GM19463 (cell line): ENCODE results near the gene BTBD9.

Experiments
- ATAC-seq: cut with Tn5 transposase; IDR thresholded peaks from one replicate; pipeline ENCODE4 v1.9.1; 2021; ENCODE audit warnings: mild to moderate bottlenecking, moderate library complexity; ENCODE audit not compliant: unreplicated experiment

Gene BTBD9

GRCh38 chr6:38566295-38567030 lies 73.3 kb downstream of the BTBD9 start:
- ATAC-seq, result no peak

GRCh38 chr6:38564301-38564700 lies 75.4 kb downstream of the BTBD9 start:
- ATAC-seq, result no peak

- no peak for ATAC-seq
Measured at GRCh38 chr6:38555606-38556005, 84.1 kb downstream of the BTBD9 start.

- ATAC-seq, result no peak
Measured at GRCh38 chr6:38554700-38555413, 84.9 kb downstream of the BTBD9 start.

- no peak for ATAC-seq
Measured at GRCh38 chr6:38554014-38554413, 85.7 kb downstream of the BTBD9 start.

GRCh38 chr6:38552121-38552520 lies 87.6 kb downstream of the BTBD9 start:
- ATAC-seq, result no peak

- ATAC-seq, result no peak
Measured at GRCh38 chr6:38549795-38550194, 89.9 kb downstream of the BTBD9 start.

- ATAC-seq, result no peak
Measured at GRCh38 chr6:38549180-38549579, 90.5 kb downstream of the BTBD9 start.

- ATAC-seq, result no peak
Measured at GRCh38 chr6:38543022-38543421, 96.7 kb downstream of the BTBD9 start.

- ATAC-seq, result no peak
Measured at GRCh38 chr6:38542031-38542430, 97.7 kb downstream of the BTBD9 start.

- ATAC-seq, result no peak
Measured at GRCh38 chr6:38533064-38533463, 106.7 kb downstream of the BTBD9 start.

- no peak for ATAC-seq
Measured at GRCh38 chr6:38531134-38531533, 108.6 kb downstream of the BTBD9 start.

GRCh38 chr6:38528196-38528965 lies 111.3 kb downstream of the BTBD9 start:
- ATAC-seq, result no peak

- ATAC-seq, result no peak
Measured at GRCh38 chr6:38527371-38527770, 112.4 kb downstream of the BTBD9 start.

- ATAC-seq, result no peak
Measured at GRCh38 chr6:38525888-38526287, 113.8 kb downstream of the BTBD9 start.

GRCh38 chr6:38524436-38525145 lies 115.1 kb downstream of the BTBD9 start:
- ATAC-seq, result no peak

- no peak for ATAC-seq
Measured at GRCh38 chr6:38522322-38522721, 117.4 kb downstream of the BTBD9 start.

GRCh38 chr6:38518511-38519304 lies 121.0 kb downstream of the BTBD9 start:
- ATAC-seq, result no peak

GRCh38 chr6:38517005-38517404 lies 122.7 kb downstream of the BTBD9 start:
- no peak for ATAC-seq

- ATAC-seq, result no peak
Measured at GRCh38 chr6:38514399-38514798, 125.3 kb downstream of the BTBD9 start.
